Measurements from ENCODE around the gene PTPRE. TPM values are rescaled to one million over a fixed set of nuclear protein-coding genes. Genes with fewer than 3 reads are reported as not detected.

The PTPRE gene
- total RNA-seq, 1 donor from 2014 or later: 49.7 TPM

DNA sequence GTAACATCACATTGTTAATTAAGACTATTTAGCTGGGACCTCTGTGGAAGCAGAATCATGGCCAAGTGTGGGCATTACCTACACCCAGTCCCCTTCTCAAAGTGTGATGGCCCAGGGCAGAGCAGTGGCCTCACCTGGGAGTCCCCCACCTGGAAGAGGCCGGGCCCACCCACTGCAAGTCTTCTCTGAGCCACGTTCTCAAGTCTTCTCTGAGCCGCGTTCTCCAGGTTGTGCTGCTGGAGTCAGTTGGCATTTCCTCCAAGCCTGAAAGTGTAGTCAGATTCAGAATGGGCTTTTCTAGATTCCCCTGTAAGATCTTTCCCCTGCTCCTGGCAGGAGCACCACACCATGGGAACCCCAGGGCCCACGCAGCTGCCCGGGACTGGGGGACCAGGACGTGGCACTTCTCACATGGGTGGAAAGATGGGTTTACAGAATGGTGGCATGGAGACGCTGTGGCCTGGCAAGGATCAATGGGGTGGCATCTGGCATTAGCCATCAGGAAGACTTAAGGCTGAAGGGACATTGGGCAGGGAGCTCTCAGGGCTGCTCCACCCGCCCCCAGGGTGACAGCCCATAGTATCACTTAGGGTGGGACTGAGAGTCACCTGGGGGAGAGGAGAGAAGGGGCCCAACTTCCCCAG is 151.3 kb downstream of the PTPRE start:
- DNase-seq (ENCODE audit: low spot score): no peak

DNA sequence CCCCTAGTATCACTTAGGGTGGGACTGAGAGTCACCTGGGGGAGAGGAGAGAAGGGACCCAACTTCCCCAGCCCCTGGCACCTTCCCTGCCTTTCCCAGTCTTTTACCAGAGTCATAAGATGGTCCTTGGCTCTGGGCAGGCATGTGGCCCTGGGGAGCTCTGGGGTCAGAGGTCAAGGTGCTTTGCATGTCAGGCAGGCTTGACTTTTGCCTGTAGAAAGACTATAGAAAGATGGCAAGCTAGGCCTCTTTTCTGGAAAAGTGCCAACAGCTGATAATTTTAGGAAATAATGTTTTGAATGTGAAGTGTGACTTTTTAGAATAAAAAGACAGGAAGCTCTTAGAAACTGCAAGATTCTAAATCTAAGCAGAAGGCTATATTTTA is 151.8 kb downstream of the PTPRE start:
- DNase-seq (ENCODE audit: low spot score): no peak

DNA sequence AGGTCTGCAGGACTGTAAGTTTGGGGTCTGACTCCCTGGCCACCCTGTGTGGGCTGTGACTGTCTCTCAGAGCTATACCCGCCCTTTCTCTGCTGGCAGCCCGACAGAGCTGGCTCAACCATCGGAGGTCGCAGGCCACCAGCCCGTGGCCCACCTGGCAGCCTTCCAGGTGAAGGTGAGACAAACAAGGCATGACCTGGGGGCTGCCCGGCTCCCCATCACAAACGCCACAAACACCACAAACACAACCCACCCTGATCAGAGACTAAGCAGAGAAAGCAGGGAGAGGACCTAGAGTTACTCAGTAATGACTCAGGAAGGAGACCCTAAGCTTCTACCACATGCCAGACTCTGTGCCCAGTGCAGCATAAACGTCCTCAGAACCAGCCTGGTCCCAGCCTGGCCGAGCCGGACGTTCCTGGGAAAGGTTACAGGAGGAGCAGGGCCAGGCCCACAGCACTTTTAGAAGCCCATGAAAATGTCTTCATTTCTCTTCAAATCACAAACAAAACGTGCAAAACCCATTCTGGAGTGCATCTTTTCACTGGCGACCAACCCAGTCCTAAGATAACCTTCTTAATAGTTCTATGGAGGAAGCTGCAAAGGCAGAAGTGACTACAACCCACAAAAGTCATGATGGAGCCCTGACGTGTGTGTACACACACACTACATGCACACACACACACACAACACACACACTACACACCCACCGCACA is 152.5 kb downstream of the PTPRE start:
- DNase-seq (ENCODE audit: low spot score): no peak

DNA sequence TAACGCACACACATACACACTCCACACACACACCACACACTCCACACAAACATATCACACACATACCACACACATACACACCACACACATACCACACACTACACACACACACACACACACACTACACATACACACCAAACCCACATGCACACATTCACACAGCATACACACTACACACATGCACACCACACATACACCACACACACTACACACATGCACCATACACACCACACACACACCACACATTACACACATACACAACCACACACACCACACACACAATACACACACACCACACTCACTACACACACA is 153.0 kb downstream of the PTPRE start:
- DNase-seq (ENCODE audit: low spot score): no peak

DNA sequence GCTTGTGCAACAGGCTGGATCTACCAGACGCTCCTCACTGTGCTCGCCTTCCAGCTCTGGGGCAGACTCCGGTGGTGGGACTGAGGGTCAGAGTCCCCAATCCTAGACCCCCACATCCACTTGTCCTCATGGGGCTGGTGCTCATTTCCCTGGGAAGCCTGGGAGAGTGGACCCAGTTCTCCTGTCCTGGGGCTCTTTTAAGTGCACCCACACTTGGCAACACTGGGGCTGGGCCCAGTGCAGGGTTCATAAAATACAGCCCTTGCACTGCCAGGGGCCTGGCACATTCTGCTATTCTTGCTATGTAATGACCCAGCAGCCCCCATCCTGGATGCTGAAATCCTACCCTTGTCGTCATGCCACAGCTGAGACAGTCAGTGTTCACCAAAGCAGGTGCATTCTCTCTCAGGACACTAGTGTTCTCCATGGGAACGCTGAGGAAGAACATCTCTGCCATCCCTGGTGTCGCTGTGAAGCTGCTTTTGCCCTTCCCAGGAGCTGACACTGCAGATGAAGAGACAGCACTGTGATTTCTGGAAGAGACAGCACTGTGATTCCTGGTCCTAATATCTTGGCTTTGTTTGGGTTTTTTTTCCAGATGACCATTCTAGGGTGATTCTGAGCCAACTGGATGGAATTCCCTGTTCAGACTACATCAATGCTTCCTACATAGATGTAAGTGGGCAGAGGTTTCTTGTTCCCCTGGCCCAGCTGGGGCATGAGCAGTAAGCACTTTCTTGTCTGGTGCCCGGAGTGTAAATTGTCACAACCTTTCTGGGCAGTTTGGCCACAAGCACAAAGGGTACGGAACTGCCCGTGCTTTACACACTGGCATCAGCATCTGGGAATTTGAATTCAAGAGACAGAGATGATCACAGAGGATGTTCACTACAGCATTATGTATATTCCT is 153.7 kb downstream of the PTPRE start:
- DNase-seq (ENCODE audit: low spot score): peak; percentile 60

DNA sequence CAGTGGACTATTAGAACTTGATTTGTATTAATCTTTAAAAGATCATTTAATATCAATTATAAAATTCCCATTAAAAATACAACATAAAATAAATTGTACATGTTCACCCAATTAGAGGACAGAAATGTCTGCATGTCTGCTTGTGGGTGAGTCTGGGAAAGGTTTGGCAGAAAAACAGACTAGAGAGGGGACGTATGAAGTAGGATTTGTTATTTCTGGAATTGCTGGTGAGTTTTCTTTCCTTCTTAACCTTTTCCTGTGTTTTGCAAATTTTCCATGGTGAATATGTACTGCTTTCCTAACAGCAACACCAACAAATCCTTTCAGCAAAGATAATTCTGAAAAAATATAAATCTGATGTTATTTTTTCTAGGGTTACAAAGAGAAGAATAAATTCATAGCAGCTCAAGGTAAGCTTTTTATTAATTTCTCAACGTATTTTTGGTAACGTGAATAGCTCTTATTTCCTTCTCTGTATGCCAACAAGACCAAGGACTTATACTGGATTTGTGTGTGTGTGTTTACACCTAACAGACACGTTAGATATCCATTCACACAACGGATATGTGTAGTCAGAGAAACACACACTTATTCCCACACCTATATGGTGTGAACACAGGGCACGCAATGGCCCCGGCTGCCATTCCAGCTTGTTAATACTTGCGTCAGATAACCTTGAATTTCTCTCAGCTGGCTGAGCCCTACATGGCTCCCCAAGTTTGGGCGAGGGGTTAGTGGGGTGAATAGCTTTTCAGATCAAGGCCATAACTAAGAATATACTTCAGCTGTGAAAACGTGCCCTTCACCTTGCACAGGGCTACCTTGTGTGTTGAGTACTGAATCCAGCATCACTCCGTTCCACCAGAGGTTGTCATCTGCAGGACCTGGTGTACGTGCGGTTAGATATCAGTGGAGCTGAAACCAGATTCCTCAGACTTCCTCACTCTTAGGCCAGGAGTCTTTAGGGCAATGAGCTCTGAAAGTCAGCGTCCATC is 154.7 kb downstream of the PTPRE start:
- no peak for DNase-seq (ENCODE audit: low spot score)

DNA sequence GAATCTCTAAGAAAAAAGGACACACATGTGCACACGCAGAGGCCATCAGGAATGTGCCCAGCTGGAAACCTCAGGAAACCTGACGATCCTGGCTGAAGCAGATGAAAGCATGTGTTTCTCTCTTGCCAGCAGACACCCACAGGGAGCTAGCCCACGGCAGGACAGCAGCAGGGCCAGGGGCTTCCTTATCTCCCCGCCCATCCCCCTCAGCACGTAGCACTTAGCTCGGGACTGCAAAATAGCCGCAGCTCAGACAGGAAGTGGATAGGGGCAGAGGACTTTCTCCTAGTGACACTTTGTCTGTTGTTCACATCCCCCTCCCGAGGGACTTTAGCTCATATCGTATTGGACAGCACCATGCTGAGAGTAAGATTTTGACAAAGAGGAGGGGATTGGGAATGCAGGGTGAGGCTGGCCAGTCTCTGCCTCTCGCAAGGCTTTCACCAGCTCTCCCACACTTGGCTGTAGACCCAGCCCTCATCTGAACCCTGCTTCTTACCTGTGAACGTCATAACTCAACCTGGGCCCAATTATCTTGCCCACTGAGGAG is 155.5 kb downstream of the PTPRE start:
- DNase-seq (ENCODE audit: low spot score): peak; percentile 74

DNA sequence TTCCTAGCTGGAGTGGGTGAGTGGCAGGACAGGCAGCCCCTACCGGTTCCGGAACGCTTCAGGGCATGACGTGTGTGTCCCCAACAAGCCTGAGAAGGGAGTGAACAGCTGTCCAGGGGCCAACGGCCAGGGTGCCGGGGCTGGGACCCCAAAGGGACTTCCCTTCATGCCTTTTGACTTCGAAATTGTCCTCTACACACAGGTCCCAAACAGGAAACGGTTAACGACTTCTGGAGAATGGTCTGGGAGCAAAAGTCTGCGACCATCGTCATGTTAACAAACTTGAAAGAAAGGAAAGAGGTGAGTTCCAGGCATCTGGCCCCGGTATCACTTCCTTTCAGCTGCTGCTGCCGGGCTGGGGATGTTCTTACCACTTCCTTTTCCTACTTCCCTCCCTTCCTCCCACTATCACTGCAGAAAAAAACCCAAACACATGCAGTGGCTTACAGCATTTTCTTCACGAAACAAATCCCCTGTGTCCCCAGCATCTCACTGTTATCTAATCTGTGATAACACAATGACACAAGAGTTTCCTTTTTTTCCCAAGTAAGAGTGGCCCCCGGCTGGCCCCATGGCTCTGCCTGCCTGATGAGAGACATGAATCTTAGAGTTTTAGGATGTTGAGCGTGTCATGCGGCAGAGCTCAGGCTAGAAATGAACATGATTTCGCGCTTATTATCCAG is 156.1 kb downstream of the PTPRE start:
- DNase-seq (ENCODE audit: low spot score): peak; percentile 81

DNA sequence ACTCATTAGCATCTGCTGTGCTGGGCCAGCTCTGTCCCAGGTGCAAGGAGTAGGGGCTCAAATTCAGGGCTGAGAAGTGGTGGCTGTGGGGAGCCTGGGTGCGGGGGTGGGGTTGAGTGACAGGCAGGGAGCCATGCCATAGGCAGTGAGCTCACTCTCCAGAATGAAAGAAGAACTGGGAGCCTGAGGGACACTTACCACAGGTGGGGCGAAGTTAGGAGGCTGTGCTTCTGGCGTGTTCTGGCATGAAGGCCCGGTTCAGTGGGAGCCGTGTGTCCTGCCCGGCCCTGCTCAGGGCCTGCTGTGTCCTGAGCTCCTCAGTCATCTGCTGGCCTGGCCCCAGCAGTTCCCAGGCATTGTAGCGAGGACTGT is 156.8 kb downstream of the PTPRE start:
- DNase-seq (ENCODE audit: low spot score): peak; percentile 71

DNA sequence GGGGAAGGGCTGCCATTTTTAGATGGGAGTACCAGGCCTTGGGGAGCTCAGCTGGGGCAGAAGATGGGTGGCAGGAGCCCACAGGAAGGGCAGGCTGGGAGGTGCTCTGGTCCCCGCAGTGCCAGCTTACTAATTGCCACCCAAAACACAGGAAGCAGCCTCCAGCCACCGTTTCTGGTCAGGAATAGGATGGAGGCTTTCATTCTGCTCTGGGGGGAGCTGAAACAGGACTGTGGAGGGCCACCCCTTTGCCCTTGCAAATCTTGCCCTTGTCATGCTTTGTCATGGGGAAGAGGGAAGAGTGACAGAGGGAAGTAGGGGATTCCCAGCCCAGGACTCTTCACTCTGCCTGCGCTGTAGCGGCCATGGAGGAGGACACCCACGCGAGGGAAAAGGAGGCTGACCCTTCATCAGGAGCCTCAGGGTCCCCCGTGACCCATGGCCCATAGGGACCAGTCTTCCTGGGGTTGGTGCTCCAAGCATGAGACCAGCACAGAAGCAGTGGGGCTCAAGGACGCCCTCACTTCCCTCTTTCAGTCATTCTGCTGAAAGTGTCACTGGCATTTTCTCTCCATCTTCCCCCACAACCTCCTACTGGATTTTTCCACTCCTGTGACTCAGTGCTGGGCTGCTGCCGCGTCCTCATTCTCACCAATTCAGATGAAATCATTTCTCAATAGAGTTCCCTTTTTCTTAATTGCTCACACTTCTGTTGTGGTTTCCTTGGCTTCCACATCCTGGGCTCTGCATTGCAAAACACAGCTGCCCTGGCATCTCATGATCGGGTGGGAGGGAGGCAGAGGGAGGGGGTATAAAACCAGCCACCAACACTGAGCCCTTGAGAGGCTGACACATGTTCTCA is 157.4 kb downstream of the PTPRE start:
- DNase-seq (ENCODE audit: low spot score): peak; percentile 90

DNA sequence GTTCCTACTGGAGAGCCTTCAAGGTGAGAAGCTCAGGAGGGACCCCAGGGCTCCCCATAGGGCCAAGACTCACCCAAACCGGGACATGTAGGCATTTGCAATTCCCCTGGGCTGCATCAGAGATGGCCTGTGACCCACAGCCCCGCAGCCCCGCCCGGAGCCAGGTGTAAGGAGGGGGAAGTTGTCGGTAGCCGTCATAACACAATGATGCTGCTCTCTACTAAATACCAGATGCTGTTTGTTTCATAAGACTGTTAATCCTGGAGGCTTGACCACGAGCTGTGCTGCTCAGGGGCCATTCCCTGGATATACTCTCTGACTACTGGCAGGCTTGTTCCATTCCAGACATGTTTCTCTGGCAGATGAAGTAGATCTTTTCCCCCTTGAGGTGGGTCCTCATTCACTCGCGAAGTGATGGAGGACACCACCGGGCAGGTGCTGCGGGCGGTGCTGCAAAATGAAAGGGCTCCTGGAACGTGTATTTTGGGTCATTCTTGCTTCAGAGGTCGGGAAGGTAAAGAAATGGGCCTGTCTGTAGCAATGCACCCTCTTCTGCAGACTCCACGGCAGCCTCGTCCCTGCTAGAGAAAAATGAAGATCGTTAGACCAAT is 158.2 kb downstream of the PTPRE start:
- DNase-seq (ENCODE audit: low spot score): peak; percentile 60

DNA sequence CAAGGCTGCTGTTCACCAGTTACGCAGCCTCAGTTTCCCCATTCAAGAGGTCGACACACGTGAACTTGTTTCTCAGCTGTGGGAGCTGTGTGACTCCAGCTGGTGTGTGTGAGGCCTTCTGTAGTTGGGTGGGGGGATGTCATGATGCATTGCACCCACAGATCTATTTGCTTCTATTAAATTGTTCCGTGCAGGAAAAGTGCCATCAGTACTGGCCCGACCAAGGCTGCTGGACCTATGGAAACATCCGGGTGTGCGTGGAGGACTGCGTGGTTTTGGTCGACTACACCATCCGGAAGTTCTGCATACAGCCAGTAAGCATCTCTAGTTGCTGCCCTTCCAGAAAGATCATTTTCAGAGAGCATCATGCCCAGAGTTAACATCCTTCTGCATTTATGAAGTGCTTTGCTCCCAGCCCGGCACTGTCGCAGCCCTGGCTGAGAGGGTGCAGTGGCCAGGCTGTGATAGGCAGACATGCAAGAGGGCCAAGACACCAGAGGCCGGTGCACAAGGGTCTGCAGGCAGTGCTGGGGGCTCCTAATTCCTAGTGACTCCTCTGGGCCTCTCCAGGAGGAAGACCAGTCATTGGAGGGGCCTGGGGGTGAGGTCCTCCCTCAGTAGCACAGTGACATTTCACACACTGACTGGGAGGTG is 159.1 kb downstream of the PTPRE start:
- DNase-seq (ENCODE audit: low spot score): peak; percentile 69

DNA sequence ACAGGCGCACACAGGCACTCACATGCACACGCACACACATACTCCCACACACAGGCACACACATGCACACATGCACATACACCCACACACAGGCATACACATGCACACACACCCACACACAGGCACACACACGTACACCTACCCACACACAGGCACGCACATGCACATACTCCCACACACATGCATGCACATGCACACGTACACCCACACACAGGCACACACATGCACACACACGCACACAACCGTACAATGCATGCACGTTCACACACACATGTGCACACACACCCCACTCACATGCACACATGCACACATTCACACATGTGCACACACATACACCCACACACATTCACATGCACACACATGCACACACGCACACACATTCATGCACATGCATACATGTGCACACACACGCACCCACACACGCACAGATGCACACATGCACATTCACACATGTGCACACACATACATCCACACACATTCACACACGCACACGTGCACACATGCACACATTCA is 160.0 kb downstream of the PTPRE start:
- peak; percentile 60 for DNase-seq (ENCODE audit: low spot score)

DNA sequence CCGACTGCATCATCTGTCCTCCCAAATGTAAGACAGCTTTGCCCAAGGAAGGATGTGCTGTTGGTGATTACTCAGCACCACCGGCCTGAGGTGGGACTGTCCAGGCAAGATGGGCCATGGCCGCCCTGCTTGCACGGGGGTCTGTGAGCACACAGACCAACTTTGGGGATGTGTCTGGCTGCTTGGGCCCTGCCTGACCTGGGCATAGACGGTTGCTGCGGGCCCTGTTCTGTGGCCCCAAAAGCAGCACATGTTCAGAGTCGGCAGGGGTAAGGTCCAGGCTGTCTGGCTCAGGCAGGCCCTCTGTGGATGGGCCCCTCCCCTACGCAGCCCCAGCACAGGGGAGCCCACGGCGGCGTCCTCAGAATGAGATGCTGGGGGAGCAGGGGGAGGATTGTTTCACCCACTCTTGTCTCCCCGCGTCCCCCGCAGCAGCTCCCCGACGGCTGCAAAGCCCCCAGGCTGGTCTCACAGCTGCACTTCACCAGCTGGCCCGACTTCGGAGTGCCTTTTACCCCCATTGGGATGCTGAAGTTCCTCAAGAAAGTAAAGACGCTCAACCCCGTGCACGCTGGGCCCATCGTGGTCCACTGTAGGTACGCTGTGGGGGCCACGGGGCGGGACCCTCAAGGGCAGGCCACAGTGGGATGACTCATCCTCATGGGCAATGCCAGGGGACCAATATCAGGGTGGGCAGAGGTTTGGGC is 160.9 kb downstream of the PTPRE start:
- DNase-seq (ENCODE audit: low spot score): peak; percentile 80

DNA sequence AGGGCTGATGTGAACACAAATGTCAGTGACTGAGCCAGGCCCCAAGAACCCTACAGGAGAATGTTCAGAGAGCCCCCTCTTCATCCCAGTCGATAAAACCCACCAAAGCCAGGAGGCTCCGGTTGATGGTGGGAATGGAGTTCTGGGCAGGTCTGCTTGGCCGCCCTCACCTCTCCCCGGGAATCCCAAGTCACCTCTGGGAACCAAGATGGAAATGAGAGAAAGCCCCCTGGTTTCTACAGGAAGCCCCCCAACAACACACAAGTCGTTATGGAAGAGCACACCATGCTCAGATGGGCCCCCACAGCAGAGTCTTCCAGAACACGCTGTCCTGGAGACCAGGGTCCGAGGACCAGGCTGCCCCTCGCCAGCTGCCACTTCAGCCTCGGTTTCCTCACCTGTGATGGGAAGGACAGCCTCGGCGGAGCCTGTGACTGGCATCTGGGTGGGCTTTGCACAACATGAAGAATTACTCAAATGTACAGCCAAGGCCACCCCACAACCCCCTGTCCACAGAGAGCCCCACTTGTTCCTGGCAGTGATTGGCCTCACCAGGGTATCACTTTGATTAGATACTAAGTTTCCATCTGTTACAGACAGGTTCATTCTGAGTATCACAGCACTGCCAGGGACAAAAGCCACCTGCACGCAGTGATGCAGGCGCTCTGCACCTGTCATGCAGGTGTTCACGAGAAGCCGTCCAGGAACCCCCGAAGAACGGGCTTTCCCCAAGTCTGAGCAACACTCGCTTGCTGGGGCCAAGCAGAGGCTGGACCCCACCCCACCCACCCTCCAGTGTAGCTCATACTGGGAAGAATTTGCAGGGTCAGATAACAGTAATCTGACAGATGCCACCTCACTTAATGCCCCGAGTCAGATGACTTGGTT is 161.7 kb downstream of the PTPRE start:
- peak; percentile 80 for DNase-seq (ENCODE audit: low spot score)

DNA sequence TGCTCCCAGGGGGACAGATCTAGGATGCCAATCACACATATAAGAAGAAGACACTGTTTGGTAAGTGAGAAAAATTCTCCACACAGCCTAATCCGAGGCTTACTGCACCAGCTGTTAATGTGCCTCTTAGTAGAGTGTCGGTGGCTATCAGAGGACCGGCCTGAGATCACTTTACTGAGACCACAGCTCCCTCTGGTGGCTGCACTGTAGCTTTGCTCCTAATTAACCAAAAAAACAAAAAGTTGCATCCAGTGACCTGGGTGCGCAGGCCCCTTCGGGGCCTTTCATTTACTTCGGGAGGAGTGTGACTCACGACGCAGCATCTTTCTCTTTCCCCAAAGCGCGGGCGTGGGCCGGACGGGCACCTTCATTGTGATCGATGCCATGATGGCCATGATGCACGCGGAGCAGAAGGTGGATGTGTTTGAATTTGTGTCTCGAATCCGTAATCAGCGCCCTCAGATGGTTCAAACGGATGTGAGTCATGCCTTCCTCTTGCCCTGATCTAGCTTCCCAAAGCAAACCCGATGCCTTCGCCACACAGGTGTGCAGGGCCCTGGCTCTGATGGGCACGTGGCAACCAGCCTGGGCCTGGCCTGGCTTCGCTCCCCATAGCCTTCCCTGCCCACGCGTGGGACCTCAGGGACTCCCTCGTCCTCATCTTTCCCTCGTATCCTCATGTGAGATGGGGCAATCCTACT is 162.6 kb downstream of the PTPRE start:
- DNase-seq (ENCODE audit: low spot score): peak; percentile 91
